K562 (cell line): ENCODE results near the gene TGFBR1. TPM values are rescaled to one million over a fixed set of nuclear protein-coding genes. Genes with fewer than 3 reads are reported as not detected.

Experiments used
- ATAC-seq: fragments of 200-7000 bp; cut with Tn5 transposase; 3 replicates; pipeline ENCODE4 v1.9.1; 2020; ENCODE audit warnings: moderate library complexity
- BruUV-seq: library from RNA; stranded (reverse); fragments of 400-500 nt; replicated peaks from 2 replicates; lab custom pipeline; 2021; lab: Mats Ljungman, UMichigan
- CTCF ChIA-PET: fragments of 300-600 bp; formaldehyde crosslinking; extraction: SDS; loops from one replicate; lab custom pipeline; 2021; ENCODE audit warnings: low intra/inter-chr PET ratio; lab: Yijun Ruan, JAX
- POLR2A ChIA-PET: fragments of 300-600, 350-650 bp; sonication (Branson Sonifier 250); formaldehyde crosslinking; extraction: SDS; loops from one replicate; lab custom pipeline; 2021; ENCODE audit warnings: antibody characterized with exemption, inconsistent platforms; lab: Yijun Ruan, JAX
- DNase-seq, 4 experiments: peaks; one replicate each; pipeline versions ENCODE4 v3.0.0 to v3.0.0-alpha.2; 2011 to 2018; ENCODE audit warnings: low spot score in 3 of 4, mixed read lengths in 3 of 4; ENCODE audit errors: extremely low read depth in 1 of 4
- FAIRE-seq: peaks from 2 replicates; lab custom pipeline; 2011; peaks lifted over from hg19 to GRCh38; lab: Jason Lieb, UNC
- H2AFZ ChIP-seq: 2 replicates; pipeline ENCODE4 v1.6.0; 2011; ENCODE audit warnings: low read depth, low read length, control low read depth, inconsistent platforms
- H3K27ac ChIP-seq: fragments of 200-600 bp; 3 replicates; pipeline ENCODE4 v1.8.0; 2011; ENCODE audit warnings: low read depth, mild to moderate bottlenecking, control low read depth, inconsistent platforms, low read length, moderate library complexity, mixed read lengths; ENCODE audit errors: extremely low read depth
- H3K27me3 ChIP-seq, 2 experiments: fragments of 300-600 bp in 1 of 2; 2 replicates in 1 of 2; 3 replicates in 1 of 2; pipeline versions ENCODE4 v1.6.0 to v1.8.0; 2011; ENCODE audit warnings: inconsistent platforms in 2 of 2, low read length in 2 of 2, mild to moderate bottlenecking in 1 of 2, mixed read lengths in 1 of 2, moderate library complexity in 1 of 2; ENCODE audit not compliant: control insufficient read depth in 2 of 2, insufficient read depth in 2 of 2
- H3K36me3 ChIP-seq: fragments of 300-600 bp; 3 replicates; pipeline ENCODE4 v1.8.0; 2011; ENCODE audit warnings: mild to moderate bottlenecking, low read length, inconsistent platforms; ENCODE audit not compliant: control insufficient read depth, insufficient read depth
- H3K4me1 ChIP-seq, 2 experiments: fragments of 200-600 bp in 1 of 2; replicated peaks in 1 of 2; 2 replicates in 1 of 2; 3 replicates in 1 of 2; pipeline versions ENCODE4 v1.5.1 to v1.8.0; 2011; ENCODE audit warnings: inconsistent platforms in 2 of 2, low read length in 2 of 2, mild to moderate bottlenecking in 1 of 2, mixed read lengths in 1 of 2, moderate library complexity in 1 of 2; ENCODE audit not compliant: control insufficient read depth in 2 of 2, insufficient read depth in 2 of 2
- H3K4me2 ChIP-seq: 2 replicates; pipeline ENCODE4 v1.6.1; 2011; ENCODE audit warnings: low read length, control low read depth, inconsistent platforms, mixed read lengths; ENCODE audit not compliant: insufficient read depth
- H3K4me3 ChIP-seq: fragments of 200-600 bp; sonication (generic), shearing (Covaris generic); 2 replicates; pipeline ENCODE4 v1.5.1; 2016; ENCODE audit warnings: control low read depth, inconsistent platforms
- H3K79me2 ChIP-seq: fragments of 200-600 bp; 3 replicates; pipeline ENCODE4 v1.8.0; 2011; ENCODE audit warnings: low read length, inconsistent platforms; ENCODE audit not compliant: control insufficient read depth, insufficient read depth
- H3K9ac ChIP-seq, 2 experiments: 2 replicates each; pipeline versions ENCODE4 v1.6.0 to v1.6.1; 2011; ENCODE audit warnings: low read depth in 2 of 2, low read length in 2 of 2, control low read depth in 1 of 2, inconsistent platforms in 1 of 2, mild to moderate bottlenecking in 1 of 2, mixed read lengths in 1 of 2; ENCODE audit not compliant: insufficient read depth in 1 of 2
- H3K9me1 ChIP-seq: one replicate; pipeline ENCODE4 v1.6.0; 2011; ENCODE audit warnings: inconsistent platforms, mild to moderate bottlenecking, low read length, moderate library complexity; ENCODE audit not compliant: control insufficient read depth, insufficient read depth
- H3K9me3 ChIP-seq: replicated peaks from 2 replicates; pipeline ENCODE4 v1.5.1; 2011; ENCODE audit warnings: low read depth, low read length, inconsistent platforms; ENCODE audit not compliant: control insufficient read depth, insufficient read depth
- H4K20me1 ChIP-seq: replicated peaks from 2 replicates; pipeline ENCODE4 v1.6.1; 2011; ENCODE audit warnings: low read length, inconsistent platforms, mixed read lengths; ENCODE audit not compliant: control insufficient read depth, insufficient read depth
- NR1H2 ChIP-seq: sonication (generic); formaldehyde crosslinking; IDR thresholded peaks from 2 replicates; pipeline ENCODE4 v1.4.0; 2020; ENCODE audit warnings: mild to moderate bottlenecking, missing genetic modification reagents
- ZFX ChIP-seq: sonication (generic); formaldehyde crosslinking; IDR thresholded peaks from 2 replicates; pipeline ENCODE4 v1.8.0; 2022; ENCODE audit warnings: mild to moderate bottlenecking, missing genetic modification reagents, moderate library complexity
- WGBS: fragments of 100-300 bp; shearing (Covaris generic); methylation state at CpG from one replicate; pipeline ENCODE4 v1.1.6; 2016; ENCODE audit warnings: low coverage, mixed read lengths; ENCODE audit not compliant: insufficient coverage; ENCODE audit errors: missing lambda C conversion rate; 5-methylcytosine and 5-hydroxymethylcytosine counted together
- in situ Hi-C: fragments of 300-500 bp; cut with MboI; formaldehyde crosslinking; loops from 4 replicates; pipeline ENCODE4 v1.15.0; 2018; ENCODE audit warnings: inconsistent platforms, mixed read lengths
- intact Hi-C: fragments of 100-400 bp; cut with micrococcal nuclease; formaldehyde crosslinking; loops from 2 replicates; pipeline ENCODE4 v1.14.2; 2022
- polyA plus RNA-seq, 8 experiments: library from polyadenylated mRNA; depleted of rRNA in 4 of 8; stranded (reverse) in 5 of 8; unstranded in 3 of 8; fragments of >200 nt; fragmentation: Nextera tagmentation in 2 of 8; fragmentation: Illumina TruSeq in 1 of 8; extraction: Ambion mirVana in 2 of 8; extraction: Trizol in 1 of 8; gene quantifications; 2 replicates each; pipeline versions ENCODE4 v1.2.1 to v1.2.3, GENCODE V29; 2011 to 2014; ENCODE audit warnings: inconsistent platforms in 1 of 8, missing spikeins in 1 of 8
- total RNA-seq, 7 experiments: library from RNA; depleted of rRNA in 6 of 7; stranded (reverse); fragments of >200 nt in 6 of 7; fragmentation: Illumina TruSeq in 2 of 7; extraction: Trizol in 2 of 7; gene quantifications; 2 replicates each; pipeline versions ENCODE4 v1.2.1 to v1.2.3, GENCODE V29; 2011 to 2021; ENCODE audit warnings: low replicate concordance in 1 of 7
- TF ChIP-seq, protein P1 (sequence below): fragments of 200-800 bp; sonication (Bioruptor generic); IDR thresholded peaks from 2 replicates; pipeline ENCODE4 v1.6.1; 2017; ENCODE audit warnings: missing genetic modification characterization, missing compliant biosample characterization
- TF ChIP-seq, protein P2 (sequence below), 2 experiments: IDR thresholded peaks; 2 replicates each; pipeline ENCODE4 v1.6.1; 2012; ENCODE audit warnings: improper control_type of control experiment in 2 of 2, low read depth in 2 of 2, low read length in 2 of 2, borderline replicate concordance in 1 of 2

The TGFBR1 gene
- total and polyA plus RNA-seq, 9 of the 15 experiments (the other 6 are each of a cell fraction or from before 2014, with no cell fraction given) = 15.5 to 62.4 (median 42.7) TPM

DNA sequence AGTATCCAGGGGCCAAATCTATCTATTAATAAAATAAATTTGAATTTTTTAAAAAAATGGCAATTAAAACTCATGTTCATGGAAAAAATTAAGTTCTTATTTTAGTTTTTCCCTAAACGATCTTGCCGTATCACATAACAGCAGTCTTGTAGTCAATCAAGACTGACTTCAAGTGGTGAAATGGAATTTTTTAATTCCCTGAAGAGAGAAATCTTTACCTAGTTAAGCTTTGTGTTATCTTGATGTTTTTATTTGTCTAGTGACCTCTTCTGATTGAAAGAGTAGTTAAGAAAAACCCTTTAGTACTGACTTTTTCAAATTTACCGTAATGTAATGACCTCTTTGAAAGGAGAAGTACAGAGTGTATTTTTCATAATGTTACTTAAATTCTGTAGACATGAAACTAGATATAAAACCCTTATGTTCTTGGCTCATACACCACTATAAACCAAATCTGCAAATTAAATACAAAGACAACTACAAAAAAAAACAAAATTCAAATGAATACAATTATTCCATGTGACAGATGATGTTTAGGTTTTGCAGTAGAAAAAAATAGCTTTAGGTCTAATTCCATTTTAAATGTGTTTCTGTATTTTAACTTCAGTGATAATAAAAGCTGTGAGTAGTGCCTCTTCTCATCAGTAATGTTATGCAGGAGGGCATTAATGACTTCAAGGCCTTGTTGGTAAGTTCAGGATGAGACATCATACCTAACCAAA, 19.8 kb downstream of the TGFBR1 start (continued):
- TF ChIP-seq, protein P1, sequence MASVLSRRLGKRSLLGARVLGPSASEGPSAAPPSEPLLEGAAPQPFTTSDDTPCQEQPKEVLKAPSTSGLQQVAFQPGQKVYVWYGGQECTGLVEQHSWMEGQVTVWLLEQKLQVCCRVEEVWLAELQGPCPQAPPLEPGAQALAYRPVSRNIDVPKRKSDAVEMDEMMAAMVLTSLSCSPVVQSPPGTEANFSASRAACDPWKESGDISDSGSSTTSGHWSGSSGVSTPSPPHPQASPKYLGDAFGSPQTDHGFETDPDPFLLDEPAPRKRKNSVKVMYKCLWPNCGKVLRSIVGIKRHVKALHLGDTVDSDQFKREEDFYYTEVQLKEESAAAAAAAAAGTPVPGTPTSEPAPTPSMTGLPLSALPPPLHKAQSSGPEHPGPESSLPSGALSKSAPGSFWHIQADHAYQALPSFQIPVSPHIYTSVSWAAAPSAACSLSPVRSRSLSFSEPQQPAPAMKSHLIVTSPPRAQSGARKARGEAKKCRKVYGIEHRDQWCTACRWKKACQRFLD (CRISPR knock-in tag) = no peak

DNA sequence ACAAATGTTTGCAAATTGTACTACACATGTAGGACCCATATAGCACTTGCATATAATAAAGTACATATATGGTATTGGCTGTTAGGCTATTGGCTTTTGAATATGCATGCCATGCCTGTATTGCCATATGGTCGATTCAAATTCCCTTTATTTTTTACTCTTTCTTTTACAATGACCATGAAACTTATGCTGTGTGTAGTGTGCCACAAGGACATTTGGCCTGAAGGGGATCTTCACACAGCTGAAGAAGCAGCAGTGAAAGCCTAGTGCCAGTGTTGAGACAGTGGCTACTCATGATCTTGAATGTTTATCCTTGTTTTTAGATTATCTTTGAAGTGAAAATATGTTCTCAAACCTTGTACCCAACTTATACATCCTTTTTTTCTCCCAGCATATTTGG, 20.5 kb downstream of the TGFBR1 start:
- TF ChIP-seq, protein P2, sequence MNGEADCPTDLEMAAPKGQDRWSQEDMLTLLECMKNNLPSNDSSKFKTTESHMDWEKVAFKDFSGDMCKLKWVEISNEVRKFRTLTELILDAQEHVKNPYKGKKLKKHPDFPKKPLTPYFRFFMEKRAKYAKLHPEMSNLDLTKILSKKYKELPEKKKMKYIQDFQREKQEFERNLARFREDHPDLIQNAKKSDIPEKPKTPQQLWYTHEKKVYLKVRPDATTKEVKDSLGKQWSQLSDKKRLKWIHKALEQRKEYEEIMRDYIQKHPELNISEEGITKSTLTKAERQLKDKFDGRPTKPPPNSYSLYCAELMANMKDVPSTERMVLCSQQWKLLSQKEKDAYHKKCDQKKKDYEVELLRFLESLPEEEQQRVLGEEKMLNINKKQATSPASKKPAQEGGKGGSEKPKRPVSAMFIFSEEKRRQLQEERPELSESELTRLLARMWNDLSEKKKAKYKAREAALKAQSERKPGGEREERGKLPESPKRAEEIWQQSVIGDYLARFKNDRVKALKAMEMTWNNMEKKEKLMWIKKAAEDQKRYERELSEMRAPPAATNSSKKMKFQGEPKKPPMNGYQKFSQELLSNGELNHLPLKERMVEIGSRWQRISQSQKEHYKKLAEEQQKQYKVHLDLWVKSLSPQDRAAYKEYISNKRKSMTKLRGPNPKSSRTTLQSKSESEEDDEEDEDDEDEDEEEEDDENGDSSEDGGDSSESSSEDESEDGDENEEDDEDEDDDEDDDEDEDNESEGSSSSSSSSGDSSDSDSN (IDR thresholded peaks at IDR 0.05; ENCODE audit: borderline replicate concordance in 1 of 2, low read depth in 2 of 2, low read length in 2 of 2) = no peak
- TF ChIP-seq NR1H2 (CRISPR knock-in tag) (no peak), ZFX (CRISPR knock-in tag) (0 out of 2 replicates have a peak, but pooled peaks have one; percentile 1)
- no peak overlapping the region for H3K4me2 ChIP-seq
- H3K27me3 ChIP-seq = no peaks in the 10 kb centered on the region
- H3K79me2 ChIP-seq = peaks cover 96% of the 10 kb centered on the region
- FAIRE-seq = no peak
- no peaks in the 10 kb centered on the region for H3K9me3 ChIP-seq
- H3K4me1 ChIP-seq = peaks cover 0 to 56% of the 10 kb centered on the region in 2 experiments; a peak in 4 of 5 replicates
- POLR2A ChIA-PET = interaction anchor here (1.4 to 1.7 kb wide), 3 partner anchors 12 to 50 kb away, joined by 3 to 5 read pairs (median 4); no protein-coding TSS in a partner anchor
- H3K36me3 ChIP-seq = peaks cover 17% of the 10 kb centered on the region
- H4K20me1 ChIP-seq = peaks cover 8% of the 10 kb centered on the region; the same call in 1 of the 2 replicates
- no peak overlapping the region for H3K27ac ChIP-seq
- H3K4me3 ChIP-seq = no peak overlapping the region
- DNase-seq = no peak
- no peak overlapping the region for H2AFZ ChIP-seq
- H3K9me1 ChIP-seq = no peaks in the 10 kb centered on the region
- intact Hi-C loops = no loop called here
- CTCF ChIA-PET = no interaction called here
- H3K9ac ChIP-seq = no peak overlapping the region
- BruUV-seq = no TSS peak
- no peak for ATAC-seq
- in situ Hi-C loops = no loop called here
- WGBS = 12% methylated on average over 1 of the region's 1 CpG
